Prostate gland (tissue), 2 donors: Measurements from ENCODE around the gene KCTD1.
A peak's percentile ranks its signal among the peaks of the same experiment; 100 is the strongest.

Source experiments
- CTCF ChIP-seq, 4 experiments: fragments of 200-600 bp in 2 of 4; fragments of 450-650 bp in 2 of 4; sonication (generic) in 2 of 4; IDR thresholded peaks; 1 replicate in 3 of 4; 2 replicates in 1 of 4; pipeline ENCODE4 v1.5.1; 2016 to 2019; ENCODE audit warnings: antibody characterized with exemption in 4 of 4, mild to moderate bottlenecking in 2 of 4, moderate library complexity in 2 of 4
- POLR2A ChIP-seq: fragments of 450-650 bp; IDR thresholded peaks from one replicate; pipeline ENCODE4 v1.6.1; 2016; ENCODE audit warnings: antibody characterized with exemption, mild to moderate bottlenecking
- POLR2AphosphoS5 ChIP-seq: sonication (generic); formaldehyde crosslinking; IDR thresholded peaks from one replicate; pipeline ENCODE4 v1.6.1; 2017; ENCODE audit warnings: antibody characterized with exemption

GRCh38 chr18:26548415-26549262 is at the start of gene KCTD1:
- TF ChIP-seq CTCF (IDR thresholded peaks at IDR 0.05): no peak
- peak; percentile 59 for TF ChIP-seq POLR2AphosphoS5
- TF ChIP-seq POLR2A: peak; percentile 27
